Choroid plexus epithelial cell (primary cell): Measurements from ENCODE around the gene TMEM204.

Experiments
- DNase-seq: peaks from one replicate; pipeline ENCODE4 v3.0.0-alpha.2; 2010; ENCODE audit warnings: low read depth
- H3K4me3 ChIP-seq: 2 replicates; pipeline ENCODE4 v1.5.1; 2011; ENCODE audit warnings: low read depth, mild to moderate bottlenecking, control low read depth, low read length, moderate library complexity
- CTCF ChIP-seq: conservative IDR thresholded peaks from 2 replicates; pipeline ENCODE4 v1.5.1; 2011; ENCODE audit warnings: low read depth, mild to moderate bottlenecking, control low read depth, inconsistent platforms, low read length, moderate library complexity

Gene TMEM204

GRCh38 chr16:1545044-1546040 is 11.9 kb downstream of the TMEM204 start:
- no peak for TF ChIP-seq CTCF
- DNase-seq = no peak
- no peak overlapping the region for H3K4me3 ChIP-seq

GRCh38 chr16:1546430-1546829 is 13.0 kb downstream of the TMEM204 start:
- no peak for DNase-seq

GRCh38 chr16:1548233-1548632 is 14.8 kb downstream of the TMEM204 start:
- no peak overlapping the region for H3K4me3 ChIP-seq

More at GRCh38 chr16:1546430-1546829, 13.0 kb downstream of the TMEM204 start:
- no peak overlapping the region for H3K4me3 ChIP-seq
- TF ChIP-seq CTCF = no peak

GRCh38 chr16:1548727-1549126 is 15.3 kb downstream of the TMEM204 start:
- no peak overlapping the region for H3K4me3 ChIP-seq
- TF ChIP-seq CTCF = no peak
- DNase-seq = no peak

More at GRCh38 chr16:1548233-1548632, 14.8 kb downstream of the TMEM204 start:
- peak; percentile 69 for DNase-seq
- TF ChIP-seq CTCF = no peak

- no peak for TF ChIP-seq CTCF
Measured at GRCh38 chr16:1550069-1550468, 16.6 kb downstream of the TMEM204 start.

GRCh38 chr16:1550696-1551095 is 17.2 kb downstream of the TMEM204 start:
- no peak overlapping the region for H3K4me3 ChIP-seq
- no peak for DNase-seq
- TF ChIP-seq CTCF = no peak

More at GRCh38 chr16:1550069-1550468, 16.6 kb downstream of the TMEM204 start:
- DNase-seq = no peak
- no peak overlapping the region for H3K4me3 ChIP-seq

- no peak for DNase-seq
- no peak overlapping the region for H3K4me3 ChIP-seq
- no peak for TF ChIP-seq CTCF
Measured at GRCh38 chr16:1551166-1551565, 17.7 kb downstream of the TMEM204 start.
